GM12891 (cell line): ENCODE results near the gene GOLGA7B.

Experiments
- POLR2A ChIP-seq: IDR thresholded peaks from 2 replicates; pipeline ENCODE4 v1.6.1; 2011; ENCODE audit warnings: low read depth, low read length, control low read depth
- POLR2AphosphoS5 ChIP-seq: IDR thresholded peaks from 2 replicates; pipeline ENCODE4 v1.6.1; 2011; ENCODE audit warnings: low read depth, low read length, control low read depth
- POU2F2 ChIP-seq: IDR thresholded peaks from 2 replicates; pipeline ENCODE4 v1.6.1; 2011; ENCODE audit warnings: low read depth, mild to moderate bottlenecking, control low read depth, low read length, moderate library complexity
- TAF1 ChIP-seq: IDR thresholded peaks from 2 replicates; pipeline ENCODE4 v1.6.1; 2011; ENCODE audit warnings: low read depth, low read length, control low read depth

GRCh38 chr10:97911217-97911616 lies 61.6 kb downstream of the GOLGA7B start:
- TF ChIP-seq POLR2A, result no peak
- no peak for TF ChIP-seq TAF1
- TF ChIP-seq POLR2AphosphoS5, result no peak
- TF ChIP-seq POU2F2, result no peak
